ENCODE data around the gene ALKBH8. TPM values are rescaled to one million over a fixed set of nuclear protein-coding genes. Genes with fewer than 3 reads are reported as not detected.
A peak's percentile ranks its signal among the peaks of the same experiment; 100 is the strongest.

ALKBH8 gene
- total and polyA plus RNA-seq, 2 of the 13 experiments (the other 11 are each of a cell fraction or from before 2014, with no cell fraction given) = 2.4 to 9.1 TPM

- DNase-seq (ENCODE audit: low spot score) (no peak), ATAC-seq (peak; percentile 63), FAIRE-seq (no peak)
- no peaks in the 10 kb centered on the region for H4K20me1 ChIP-seq (ENCODE audit: insufficient read depth, low read length)
- TF ChIP-seq SRSF1 (optimal IDR thresholded peaks at IDR 0.05; ENCODE audit: low read depth, low read length) (no peak), UBTF (CRISPR knock-in tag; IDR thresholded peaks at IDR 0.05) (peak; percentile 19; the same call in 1 of the 2 replicates), THAP11 (CRISPR knock-in tag; IDR thresholded peaks at IDR 0.05) (0 out of 2 replicates have a peak, but pooled peaks have one; percentile 18), ZNF687 (CRISPR knock-in tag; IDR thresholded peaks at IDR 0.05) (peak; percentile 46)
- POLR2A ChIA-PET = no interaction called here
- in situ Hi-C loops (cut with HindIII; ENCODE audit: extremely low pct_ligation_motif_present, low pct_unique_long_range_greater_than_20kb) (no loop called here), intact Hi-C loops (cut with micrococcal nuclease; ENCODE audit: unreplicated experiment) (no loop called here)
- H3K4me2 ChIP-seq (ENCODE audit: low read depth, low read length) = peak overlapping the region; percentile 66
- CTCF ChIA-PET (ENCODE audit: low intra/inter-chr PET ratio, low total read pairs) = no interaction called here
- H3K79me2 ChIP-seq (ENCODE audit: insufficient read depth, low read length) = peaks cover under 1% of the 10 kb centered on the region
- H3K9me3 ChIP-seq (ENCODE audit: low read length) = no peaks in the 10 kb centered on the region
- no peak overlapping the region for H2AFZ ChIP-seq (ENCODE audit: low read length)
- 13% methylated on average over 3 of the region's 12 CpGs for WGBS (ENCODE audit: low lambda C conversion rate)
- H3K9ac ChIP-seq (ENCODE audit: insufficient read depth, low read depth, low read length) = no peak overlapping the region
- peaks cover 0 to 10% of the 10 kb centered on the region in 2 experiments; a peak in 3 of 5 replicates for H3K27me3 ChIP-seq (ENCODE audit: control insufficient read depth in 1 of 2, insufficient read depth in 2 of 2, low read length in 2 of 2)
- peak overlapping the region; percentile 6 to 48 (median 30); a peak in 3 of 6 replicates for H3K4me3 ChIP-seq (replicated peaks in 1 of 3; ENCODE audit: insufficient read depth in 1 of 3, low read depth in 2 of 3, low read length in 3 of 3)
- no TSS peak for BruUV-seq (replicated peaks)
- H3K4me1 ChIP-seq (ENCODE audit: insufficient read depth, low read length) = peaks cover 5% of the 10 kb centered on the region; the same call in 1 of the 2 replicates
- H3K27ac ChIP-seq (ENCODE audit: extremely low read length, insufficient read depth, low read length) = no peak overlapping the region
- no peaks in the 10 kb centered on the region for H3K36me3 ChIP-seq (replicated peaks in 1 of 2; ENCODE audit: control insufficient read depth in 1 of 2, insufficient read depth in 2 of 2, low read length in 2 of 2)
These were observed 4.5 kb upstream of the ALKBH8 start for GRCh38 chr11:107570015-107570414.
